Fibroblast of skin of scalp (primary cell): ENCODE data around the gene SNX33. TPM values are rescaled to one million over a fixed set of nuclear protein-coding genes. Genes with fewer than 3 reads are reported as not detected.
"Not testable (repeated sequence)": the region's sequence is repeated elsewhere in the genome, so short reads cannot be mapped to it uniquely, and the experiment has no call there.

Experiments
- DNase-seq: peaks from one replicate; pipeline ENCODE4 v3.0.0-alpha.2; 2013
- polyA plus RNA-seq, 2 experiments: library from polyadenylated mRNA; unstranded; fragments of 120-200 nt; gene quantifications; one replicate each; pipeline ENCODE4 v1.2.1, GENCODE V29; 2013; ENCODE audit not compliant: insufficient read length in 2 of 2

The SNX33 gene, protein sequence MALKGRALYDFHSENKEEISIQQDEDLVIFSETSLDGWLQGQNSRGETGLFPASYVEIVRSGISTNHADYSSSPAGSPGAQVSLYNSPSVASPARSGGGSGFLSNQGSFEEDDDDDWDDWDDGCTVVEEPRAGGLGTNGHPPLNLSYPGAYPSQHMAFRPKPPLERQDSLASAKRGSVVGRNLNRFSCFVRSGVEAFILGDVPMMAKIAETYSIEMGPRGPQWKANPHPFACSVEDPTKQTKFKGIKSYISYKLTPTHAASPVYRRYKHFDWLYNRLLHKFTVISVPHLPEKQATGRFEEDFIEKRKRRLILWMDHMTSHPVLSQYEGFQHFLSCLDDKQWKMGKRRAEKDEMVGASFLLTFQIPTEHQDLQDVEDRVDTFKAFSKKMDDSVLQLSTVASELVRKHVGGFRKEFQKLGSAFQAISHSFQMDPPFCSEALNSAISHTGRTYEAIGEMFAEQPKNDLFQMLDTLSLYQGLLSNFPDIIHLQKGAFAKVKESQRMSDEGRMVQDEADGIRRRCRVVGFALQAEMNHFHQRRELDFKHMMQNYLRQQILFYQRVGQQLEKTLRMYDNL
- polyA plus RNA-seq (2013, experiment 1 of 2; ENCODE audit: insufficient read length), result 28.2 TPM
- polyA plus RNA-seq (2013, experiment 2 of 2; ENCODE audit: insufficient read length), result 27.9 TPM

DNA sequence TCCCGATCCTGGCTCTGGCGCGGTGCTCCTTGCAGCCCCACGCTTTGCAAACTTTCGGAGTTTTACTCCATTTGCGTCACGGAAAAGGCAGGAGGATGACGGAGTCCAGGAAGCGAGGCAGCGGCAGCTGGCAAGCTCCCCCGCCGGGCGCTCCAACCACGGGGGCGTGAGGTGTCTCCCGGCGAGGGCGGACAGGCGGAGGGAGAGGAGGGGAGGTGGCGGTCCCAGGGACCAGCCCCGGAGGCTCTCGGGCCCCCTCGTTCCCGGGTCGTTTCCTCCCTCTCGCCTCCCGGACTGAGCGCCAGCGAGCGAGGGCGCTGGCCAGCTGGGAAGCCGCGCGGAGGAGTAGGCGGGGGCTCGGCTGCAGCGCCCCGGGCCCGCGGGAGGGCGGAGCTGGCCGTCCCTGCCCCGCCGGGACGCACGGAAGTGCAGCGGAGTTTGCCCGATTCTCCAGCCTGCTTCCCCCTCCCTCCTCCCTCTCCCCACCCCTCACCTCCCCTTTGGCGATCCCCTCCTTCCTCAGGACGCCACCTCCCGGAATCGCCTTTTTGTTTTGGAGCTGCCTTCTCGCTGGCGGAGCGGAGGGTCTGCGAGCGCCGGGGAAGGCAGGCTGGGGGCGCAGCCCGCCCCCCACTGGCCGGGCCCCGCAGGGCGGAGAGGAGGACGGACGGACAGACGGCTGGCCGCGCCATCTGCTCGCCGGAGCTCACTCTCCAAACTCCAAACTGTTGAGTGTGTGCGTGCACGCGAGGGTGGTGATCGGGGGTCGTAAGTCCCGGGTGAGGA, at the start of gene SNX33:
Gene SNX33 (plus strand): TSS at position 543 of the 786 bp plus-strand sequence. CDS start 1,191 bp downstream, outside the sequence.
- peak; percentile 88 for DNase-seq

DNA sequence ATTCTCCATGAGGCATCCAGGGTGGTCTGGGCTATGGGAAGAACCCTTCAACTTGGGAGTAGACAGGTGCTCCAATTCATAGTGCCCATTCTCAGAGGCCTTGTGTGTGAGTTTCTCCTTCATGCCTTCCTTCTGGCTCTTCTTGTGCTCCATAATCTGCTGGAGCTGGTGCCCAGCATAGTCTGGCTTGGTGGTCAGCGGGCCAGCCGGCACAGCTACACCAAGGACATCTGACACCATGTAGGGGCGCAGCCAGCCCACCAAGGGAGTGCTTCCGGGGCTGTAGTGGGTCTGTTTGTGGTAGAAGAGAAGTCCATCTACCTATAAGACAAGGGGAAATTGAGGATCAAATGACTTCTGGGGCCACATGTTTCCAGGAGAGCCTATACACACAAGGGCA, 49.4 kb upstream of the SNX33 start:
- DNase-seq, result no peak

DNA sequence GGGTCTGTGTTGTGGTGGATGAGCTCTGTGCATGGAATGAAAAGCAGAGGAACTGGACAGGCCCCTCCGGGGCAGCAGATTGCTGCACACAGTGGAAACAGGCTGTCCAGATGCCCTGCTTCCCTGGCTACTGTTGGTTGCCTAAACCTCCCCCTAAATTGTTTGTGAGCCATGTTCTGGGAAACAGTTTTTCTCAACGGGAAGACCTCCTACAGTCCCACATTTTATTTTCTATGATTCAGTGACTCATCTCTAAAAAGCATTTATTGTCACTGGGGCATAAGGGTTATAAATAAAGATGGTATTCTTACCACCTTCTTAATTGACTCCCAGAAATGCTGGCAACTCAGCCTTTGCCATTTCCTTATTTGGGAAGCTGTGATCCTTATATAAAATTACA, 48.3 kb upstream of the SNX33 start:
- DNase-seq, result peak; percentile 57

DNA sequence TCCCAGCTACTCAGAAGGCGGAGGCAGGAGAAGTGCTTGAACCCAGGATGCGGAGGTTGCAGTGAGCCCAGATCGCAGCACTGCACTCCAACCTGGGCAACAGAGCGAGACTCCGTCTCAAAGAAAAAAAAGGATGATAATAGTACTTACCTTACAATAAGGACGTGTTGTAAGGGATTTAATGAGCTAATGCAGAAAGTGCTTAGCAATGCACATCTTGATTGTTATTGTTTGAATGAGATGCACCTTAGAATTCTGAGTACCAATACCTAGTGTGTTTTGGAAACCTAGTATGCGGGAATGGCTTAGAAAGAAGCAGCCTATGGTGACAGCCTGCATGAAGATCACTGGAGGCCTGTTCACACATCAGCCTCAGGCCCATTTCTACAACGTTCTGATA, 41.7 kb upstream of the SNX33 start:
- no peak for DNase-seq

DNA sequence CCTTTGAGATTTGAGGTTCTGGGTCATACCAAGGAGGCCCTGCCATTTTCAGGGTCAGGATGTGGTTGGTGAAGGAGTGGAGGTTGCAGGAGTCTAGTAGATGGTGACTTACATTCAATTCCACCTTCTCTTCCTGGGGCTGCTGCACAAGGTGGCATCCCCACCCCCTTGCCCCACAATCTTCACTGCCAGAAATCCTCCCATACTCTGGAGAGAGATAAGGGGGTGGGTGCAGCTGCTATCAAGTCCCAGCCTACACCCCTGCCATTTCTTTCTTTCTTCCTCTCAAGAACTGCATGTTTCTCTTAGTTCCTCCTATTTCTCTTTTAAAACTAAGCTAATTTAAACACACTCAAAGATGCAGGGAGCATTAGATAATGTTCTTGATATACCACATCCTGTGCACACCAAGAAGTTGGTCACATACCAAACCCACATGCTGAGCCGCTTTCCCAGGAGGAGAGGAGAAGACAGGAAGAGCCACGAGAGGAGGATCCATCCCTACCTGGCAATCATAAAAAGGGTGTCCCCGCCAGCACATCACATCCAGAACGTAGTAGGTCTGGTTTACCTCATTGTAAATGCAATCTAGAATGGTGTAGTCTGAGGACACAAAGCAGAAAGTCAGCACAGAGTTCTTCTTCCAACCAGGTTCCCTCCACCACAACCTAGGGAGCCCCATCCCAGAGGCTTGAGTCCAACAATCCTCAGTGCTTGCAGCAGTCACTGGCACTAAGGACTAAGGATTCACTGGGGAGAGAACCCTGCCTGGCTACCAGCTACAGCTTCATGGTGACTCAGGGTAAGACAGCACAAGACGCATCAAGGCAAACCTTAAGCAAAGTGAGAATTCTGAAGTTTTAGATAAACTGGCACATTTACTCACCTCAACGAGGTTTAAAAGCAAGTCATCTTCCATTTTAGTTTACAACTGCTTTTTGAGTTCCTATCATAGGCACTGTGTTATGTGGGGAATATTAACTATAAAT, 40.7 kb upstream of the SNX33 start:
- DNase-seq, result peak; percentile 45

DNA sequence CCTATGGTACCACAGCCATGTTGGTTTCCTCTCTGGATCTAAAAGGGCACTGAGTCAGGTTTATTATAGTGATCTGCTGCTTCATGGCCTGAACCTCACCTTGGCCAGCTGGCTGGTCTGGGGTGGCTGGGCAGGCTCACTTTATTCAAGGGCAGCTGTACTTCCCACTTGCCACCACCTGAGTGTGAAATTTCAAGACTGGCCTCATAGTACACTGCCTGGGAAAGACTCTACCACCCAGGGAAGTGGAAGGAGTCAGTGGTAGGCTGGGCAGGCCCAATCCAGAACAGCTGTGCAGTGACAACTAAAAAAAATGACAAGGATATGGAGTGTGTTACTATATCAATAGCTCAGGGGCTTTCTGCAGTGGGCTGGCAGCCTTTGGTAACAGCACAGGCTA, 30.9 kb upstream of the SNX33 start:
- no peak for DNase-seq

DNA sequence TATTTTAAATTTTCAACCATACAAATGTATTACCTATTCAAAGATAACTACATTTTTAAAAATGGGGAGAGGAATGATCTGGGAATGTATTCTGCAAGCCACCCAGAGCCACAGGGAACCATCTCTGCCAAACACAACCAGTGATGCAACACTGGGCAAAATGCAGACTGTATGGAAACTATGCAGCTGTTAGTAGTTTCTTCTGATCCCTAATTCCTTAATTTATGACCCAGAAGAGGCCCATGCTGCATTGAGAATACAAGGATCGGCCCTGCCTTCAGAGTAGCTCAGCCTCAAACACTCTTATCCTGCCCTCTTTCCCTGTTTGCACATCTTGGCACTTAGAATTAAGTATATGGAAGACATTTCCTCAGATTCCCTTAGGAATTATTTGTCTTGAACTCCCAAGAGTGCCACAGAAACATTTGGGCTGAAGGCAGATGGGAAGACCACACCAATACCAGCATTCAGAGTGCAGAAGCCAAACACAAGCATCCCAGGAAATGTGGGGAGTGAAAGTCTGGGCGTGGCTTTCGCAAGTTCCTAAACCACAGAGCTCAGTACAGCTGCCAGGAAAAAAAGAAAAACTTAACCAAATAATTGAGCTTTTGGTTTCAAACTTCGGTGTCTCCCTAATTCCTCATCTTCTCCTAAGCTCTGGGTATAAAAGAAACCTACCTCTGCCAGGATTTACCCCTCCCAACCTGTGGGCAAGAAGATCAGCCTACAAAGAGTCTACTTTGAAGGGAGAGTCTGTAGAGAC, 27.5 kb upstream of the SNX33 start:
- DNase-seq, result peak; percentile 89

DNA sequence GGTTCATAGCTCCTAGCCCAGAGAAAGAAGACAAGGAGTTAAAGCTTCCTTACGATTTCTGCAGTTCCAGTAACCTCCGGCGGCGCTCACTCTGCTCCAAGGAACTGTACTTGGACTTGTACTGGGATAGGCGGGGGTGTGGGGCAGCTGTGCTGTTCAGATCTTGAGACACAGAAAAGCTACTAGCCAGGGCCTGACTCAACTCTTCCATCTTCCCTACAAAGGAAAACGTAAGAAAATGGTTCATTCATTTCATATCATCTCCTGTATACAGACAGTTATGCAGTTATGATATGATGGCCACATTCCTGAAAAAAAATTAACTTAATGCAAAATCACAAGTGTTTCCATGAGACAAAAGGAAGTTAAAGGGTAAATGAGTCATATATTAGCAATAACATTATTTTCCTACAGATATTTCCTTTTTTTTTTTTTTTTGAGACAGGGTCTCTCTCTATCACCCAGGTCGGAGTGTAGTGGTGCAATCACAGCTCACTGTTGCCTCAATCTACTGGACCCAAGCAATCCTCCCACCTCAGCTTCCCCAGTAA, 26.8 kb upstream of the SNX33 start:
- DNase-seq, result peak; percentile 93

DNA sequence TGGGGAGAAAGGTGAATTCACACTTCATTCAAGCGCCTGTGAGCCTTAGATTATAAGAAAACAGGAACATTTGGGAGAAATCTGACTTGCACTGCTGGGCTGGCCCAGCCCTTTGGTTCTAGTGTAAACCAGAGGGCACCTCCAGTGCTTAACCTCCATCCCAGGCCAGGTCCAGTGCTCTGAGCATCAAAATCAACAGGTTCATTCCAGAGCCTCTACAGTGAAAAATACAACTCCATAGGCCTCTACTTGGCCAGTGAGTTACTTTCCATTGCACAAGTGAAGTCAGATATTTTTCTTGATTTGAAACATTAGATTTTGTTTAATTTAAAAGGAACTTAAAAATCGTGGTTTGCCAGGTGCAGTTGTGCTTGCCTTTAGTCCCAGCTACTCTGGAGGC, 25.2 kb upstream of the SNX33 start:
- no peak for DNase-seq

DNA sequence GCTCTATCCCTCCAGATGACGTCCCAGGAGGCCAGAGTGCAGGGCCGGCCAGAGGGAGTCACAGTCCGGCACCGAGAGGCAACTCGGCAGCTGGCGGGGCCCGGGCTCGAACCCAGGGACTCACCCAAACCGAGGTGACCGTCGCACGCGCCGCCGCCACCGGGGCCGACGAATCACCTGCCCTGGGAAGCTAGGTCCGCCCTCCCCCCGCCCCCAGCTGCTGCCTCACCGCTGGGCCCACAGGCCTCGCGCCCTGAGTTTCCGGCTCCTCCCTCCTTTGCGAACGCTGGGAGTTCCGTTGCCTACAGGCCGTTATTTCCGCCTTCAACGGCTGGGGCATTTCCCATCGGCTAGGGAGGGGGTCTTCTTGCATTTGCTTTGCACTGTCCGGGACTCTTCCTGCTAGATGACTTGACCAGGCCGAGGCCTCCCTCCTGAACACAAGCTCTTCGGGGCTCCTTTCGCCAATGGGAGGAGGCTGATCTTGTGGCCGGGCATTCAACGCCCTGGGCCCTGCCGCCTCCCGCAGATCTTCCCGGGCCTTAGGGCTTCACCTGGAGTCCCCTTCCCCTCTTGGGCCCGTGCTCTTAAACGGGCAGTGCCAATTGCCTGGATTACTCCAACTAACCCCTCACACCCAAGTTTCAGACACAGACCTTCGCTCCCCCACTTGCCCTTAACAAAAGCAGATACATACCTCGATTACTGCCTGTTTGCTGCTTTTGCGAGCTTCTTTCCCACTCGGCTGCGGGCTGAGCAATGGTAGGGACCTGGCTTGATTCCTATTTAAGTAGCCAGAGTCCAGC, 22.0 kb upstream of the SNX33 start, which contains the start of gene SNUPN:
Gene SNUPN (minus strand): TSS at position 184 of the 806 bp plus-strand sequence. CDS start 4,674 bp downstream, outside the sequence.
- DNase-seq, result peak; percentile 94

DNA sequence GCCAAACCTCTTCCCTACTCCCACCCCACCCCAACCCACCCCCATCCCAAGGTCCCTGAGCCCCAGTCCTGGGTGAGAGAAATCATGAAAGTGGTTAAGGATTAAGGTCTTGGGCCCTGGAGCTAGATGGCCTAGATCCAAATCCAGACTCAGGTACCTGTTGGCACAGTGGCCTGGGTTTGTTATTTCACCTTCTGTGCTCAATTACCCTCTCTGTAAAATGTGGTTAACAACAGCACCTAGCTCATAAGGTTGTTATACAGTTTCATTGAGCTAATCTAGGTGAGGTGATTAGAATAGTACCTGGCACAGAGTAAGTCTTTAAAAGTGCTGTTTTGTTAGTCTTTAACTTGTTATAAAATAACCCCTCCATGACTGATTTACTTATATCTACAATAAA, 15.8 kb upstream of the SNX33 start:
- DNase-seq, result no peak

DNA sequence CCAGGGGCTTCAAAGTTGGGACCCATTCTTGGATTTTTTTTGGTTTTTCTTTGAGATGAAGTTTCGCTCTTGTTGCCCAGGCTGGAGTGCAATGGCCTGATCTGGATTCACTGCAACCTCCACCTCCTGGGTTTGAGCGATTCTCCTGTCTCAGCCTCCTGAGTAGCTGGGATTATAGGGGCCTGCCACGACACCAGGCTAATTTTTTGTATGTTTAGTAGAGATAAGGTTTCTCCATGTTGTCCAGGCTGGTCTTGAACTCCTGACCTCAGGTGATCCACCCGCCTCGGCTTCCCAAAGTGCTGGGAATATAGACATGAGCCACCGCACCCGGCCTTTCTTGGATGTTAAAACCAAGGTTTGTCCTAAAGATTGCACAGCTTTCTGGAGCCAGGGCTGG, 13.8 kb upstream of the SNX33 start:
- not testable (repeated sequence) for DNase-seq

DNA sequence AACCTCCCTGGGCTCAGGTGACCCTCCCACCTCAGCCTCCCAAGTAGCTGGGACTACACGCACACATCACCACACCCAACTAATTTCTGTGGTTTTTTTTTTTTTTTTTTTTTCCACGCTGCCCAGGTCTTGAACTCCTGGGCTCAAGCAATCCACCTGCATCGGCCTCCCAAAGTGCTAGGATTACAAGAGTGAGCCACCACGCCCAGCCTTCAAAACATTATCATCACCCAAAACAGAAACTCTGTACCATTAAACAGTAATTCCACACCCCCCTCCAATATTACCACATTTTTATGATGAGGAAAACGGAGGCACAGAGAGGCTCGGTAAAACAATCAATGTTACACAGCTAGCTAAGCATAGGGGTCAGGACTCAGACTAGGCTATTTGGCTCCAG, 11.7 kb upstream of the SNX33 start:
- no peak for DNase-seq

DNA sequence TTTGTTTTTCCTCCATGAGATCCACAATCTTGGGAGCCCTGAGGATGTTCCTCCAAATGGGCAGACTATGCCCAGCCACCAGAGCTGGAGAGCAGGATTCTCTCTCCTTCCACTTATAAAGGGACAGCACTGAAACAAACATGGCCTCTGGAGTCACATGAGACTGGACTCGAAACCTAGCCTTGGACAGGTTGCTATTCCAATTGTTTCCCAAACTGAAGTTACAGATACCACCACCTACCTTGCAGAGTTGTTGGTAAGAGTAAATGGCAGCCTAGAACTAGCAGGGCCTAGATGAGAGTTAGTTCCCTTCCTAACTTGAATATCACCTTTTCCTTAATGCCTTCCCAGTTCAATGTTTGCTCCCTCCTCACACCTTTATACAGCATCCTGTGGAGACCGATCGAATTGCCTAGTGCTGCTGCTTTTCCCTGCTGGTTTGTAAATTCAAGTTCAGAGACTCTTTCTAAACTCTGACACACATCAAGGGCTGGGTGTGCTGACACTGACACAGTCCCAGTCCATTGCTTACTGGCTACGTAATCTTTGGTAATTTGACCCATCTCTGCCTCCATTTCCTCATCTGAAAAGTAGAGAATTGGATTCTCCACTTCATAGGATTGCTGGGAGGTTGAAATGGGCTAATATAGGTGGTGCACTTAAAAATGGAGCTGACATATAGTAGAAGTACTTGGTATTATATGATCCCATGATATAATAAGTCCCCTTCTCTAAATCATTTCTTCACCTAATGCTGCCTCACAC, 10.3 kb upstream of the SNX33 start:
- no peak for DNase-seq

DNA sequence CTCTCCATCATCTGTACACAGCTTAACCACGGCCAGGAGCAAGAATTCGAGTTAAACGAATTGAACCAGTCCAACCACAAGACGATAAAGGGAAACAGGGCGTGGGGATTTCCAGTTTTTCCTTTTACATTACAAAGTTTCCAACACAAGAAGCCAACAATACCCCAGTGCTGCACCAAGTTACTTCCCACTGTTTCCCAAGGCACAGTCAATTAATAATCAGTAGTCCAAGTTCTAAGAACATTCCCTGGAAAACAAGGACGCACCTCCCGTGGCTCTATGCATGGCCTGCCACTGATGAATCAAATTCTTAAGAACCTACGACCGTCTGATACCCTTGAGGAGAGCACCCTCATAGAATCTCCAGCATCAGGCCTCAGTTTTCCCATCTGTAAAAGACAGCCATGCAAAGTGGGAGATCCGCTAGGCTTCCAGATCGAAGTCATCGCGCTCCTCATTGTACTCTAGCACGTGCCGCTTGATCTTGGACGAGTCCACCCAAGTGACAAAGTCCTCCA, 8.5 kb upstream of the SNX33 start:
- DNase-seq, result no peak

DNA sequence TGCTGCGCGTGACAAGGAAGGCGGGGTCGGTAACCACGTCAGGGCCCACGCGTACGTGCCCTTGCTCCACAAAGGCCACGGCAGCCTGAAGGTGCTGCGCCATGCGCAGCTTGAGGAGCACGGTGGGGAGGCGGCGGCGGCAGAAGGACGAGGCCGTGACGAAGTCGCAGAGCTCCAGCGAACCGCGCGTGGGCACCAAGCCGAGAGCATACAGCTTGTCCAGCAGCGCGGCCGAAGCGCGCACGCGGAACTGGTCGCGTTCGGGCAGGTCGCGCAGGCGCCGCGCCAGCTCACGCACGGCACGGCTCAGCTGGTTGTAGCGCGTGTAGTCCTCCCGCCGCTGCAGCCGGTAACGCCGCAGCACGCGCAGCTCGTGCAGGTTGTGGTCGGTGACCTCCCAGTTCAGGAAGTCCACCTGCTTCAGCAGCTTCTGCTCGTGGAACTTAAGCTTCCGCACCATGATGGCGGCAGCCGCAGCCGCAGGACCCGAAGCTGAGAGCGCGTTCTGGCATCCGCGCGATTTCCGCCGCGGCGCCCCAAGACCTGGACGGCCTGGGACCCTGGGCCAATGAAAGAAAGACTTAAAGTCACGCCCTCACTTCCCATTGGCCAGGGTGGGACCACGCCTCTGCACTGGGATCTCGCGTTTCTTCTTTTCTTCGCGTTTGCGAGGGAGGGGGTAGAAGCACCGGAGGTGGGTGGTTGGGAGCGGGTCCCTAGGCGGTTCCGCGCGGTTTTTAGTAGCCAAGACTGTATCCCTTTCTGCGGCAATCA, 7.8 kb upstream of the SNX33 start, which contains the start of gene IMP3:
Gene IMP3 (minus strand): TSS at position 516 of the 774 bp plus-strand sequence. CDS start 56 bp downstream, at position 460.
- peak; percentile 97 for DNase-seq

DNA sequence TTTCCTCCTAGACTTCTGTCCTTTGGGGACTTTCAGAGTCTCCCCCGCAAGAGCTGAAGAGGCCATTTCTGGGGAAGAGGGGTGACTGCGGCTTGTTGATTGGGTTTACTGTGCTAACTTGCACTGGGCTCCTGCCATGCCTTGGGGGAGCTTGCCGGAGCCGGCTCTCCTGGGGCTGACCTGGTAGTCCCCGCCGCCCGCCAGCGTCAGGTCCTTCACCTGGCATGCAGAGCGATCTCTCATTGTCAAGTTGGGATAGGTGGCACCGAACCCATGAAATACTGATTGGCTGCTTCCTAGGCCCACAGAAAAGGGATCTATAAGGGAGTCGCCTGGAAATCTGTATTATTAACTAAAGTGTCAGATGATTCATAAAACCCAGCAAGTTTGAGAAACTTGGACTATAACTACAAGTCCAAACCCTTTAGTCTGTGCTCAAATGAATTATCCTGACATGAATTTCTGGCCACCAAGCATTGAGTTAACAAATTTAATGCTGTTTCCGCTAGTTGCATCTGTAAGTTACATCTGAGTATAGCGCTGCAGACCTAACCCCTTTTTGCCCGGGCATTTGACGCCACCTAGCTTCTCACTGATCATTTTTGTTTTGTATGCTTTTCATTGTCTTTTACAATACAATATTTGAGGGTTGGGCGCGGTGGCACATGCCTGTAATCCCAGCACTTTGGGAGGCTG, 7.1 kb upstream of the SNX33 start:
- DNase-seq, result peak; percentile 67
